SHP77 treated with DMSO at 0.1 percent for 48 hours (cell line): Measurements from ENCODE around the gene GFY.
"Not testable (repeated sequence)": the region's sequence is repeated elsewhere in the genome, so short reads cannot be mapped to it uniquely, and the experiment has no call there.

Experiments
- DNase-seq: peaks from one replicate; lab custom pipeline; 2025; lab: John Stamatoyannopoulos, UW

GFY gene

GRCh38 chr19:49444100-49444700 lies 19.0 kb downstream of the GFY start:
- not testable (repeated sequence) for DNase-seq

- DNase-seq: no peak
These were observed 20.8 kb downstream of the GFY start for GRCh38 chr19:49445997-49446396.

DNA sequence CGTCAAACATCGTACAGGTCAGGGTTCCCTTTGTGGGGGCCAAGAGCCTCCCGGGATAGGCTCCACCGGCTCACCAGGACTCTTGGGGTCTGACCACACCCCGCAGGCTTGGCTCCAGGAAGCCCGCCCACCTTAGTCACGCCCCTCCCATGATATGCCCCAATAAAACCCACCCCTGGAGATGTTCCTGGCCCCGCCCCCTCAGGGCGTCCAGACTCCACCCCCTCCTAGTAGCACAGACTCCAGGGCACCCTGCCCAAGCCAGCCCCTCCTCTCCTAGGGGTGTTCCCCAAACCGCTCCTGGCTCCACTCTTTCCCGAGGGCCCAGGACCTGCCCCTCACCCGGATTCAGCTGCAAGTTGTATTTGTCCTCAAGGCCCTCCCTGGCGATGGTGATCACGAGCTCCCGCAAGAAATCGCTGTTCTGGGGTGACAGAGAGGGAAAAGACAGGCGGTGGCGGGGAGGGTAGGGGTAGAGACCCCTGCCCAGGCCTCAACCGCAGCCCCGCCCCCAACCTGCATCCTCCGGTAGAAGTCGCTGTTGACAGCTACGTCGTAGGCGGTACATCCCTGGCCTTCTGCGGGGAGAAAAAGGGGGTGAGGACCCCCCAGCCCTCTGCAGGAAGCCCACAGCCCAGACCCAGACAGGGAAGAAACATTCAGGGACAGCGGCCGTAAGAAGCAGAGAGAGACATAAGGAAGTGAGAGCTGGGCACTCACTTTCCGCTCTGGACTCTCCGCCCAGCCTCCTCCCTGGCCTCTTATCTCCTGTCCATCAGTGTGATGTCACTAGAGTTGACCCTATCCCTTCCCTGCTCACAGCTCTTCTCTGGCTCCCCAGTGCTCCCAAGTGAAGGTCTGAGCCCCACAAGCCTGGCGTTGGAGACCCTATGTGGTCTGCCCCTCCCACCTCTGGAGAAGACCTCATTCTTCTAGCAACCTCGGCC lies 22.6 kb downstream of the GFY start:
- DNase-seq: no peak

GRCh38 chr19:49448432-49448786 lies 23.2 kb downstream of the GFY start:
- DNase-seq: no peak

- no peak for DNase-seq
These were observed 25.2 kb downstream of the GFY start for GRCh38 chr19:49450405-49450804.

GRCh38 chr19:49451430-49452181 lies 26.4 kb downstream of the GFY start, which contains the start of gene PIH1D1:
PIH1D1 (minus strand) TSS chr19:49451814; CDS start chr19:49451574, 240 bp downstream.
- DNase-seq: peak; percentile 96

GRCh38 chr19:49453013-49453756 lies 28.0 kb downstream of the GFY start, which contains the start of gene ALDH16A1:
ALDH16A1 (plus strand) TSS chr19:49453225; CDS start chr19:49453332, 107 bp downstream.
- peak; percentile 97 for DNase-seq

DNA sequence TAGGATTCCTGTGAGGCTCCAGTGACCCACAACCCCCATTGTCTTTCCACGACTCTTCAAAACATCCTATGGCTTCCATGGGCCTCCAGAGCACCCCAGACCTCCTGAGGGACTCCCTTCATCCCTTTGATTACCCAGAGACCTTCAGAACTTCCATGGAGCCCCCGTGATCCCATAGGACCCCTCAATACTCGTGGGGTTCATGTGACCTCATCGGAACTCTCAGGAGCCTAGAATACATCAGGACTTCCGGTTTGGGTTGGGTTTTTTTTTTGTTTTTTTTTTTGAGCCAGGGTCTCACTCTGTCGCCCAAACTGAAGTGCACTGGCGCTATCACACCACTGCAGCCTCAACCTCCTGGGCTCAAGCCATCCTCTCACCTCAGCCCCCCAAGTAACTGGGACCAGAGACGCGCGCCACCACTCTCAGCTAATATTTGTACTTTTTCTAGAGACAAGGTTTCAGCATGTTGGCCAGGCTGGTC lies 28.6 kb downstream of the GFY start:
- DNase-seq: no peak

DNA sequence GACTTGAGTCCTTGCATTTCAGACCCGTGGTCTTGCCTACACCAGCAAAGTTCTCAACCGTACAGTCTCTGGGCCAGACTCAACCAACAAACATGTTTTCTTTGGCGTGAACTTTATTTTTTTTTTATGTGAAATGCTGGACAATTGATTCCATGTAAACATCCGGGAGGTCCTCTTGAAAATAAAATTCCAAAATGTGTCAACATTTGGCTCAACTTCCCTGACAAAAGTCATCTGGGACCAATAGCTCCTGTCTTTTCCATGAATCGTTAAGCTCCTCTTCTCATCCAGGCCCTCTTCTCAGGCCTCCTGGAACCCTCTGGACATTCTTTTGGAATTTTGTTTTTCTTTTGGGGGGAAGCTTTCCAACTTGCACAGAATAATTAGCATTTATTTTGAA lies 30.6 kb downstream of the GFY start:
- no peak for DNase-seq

DNA sequence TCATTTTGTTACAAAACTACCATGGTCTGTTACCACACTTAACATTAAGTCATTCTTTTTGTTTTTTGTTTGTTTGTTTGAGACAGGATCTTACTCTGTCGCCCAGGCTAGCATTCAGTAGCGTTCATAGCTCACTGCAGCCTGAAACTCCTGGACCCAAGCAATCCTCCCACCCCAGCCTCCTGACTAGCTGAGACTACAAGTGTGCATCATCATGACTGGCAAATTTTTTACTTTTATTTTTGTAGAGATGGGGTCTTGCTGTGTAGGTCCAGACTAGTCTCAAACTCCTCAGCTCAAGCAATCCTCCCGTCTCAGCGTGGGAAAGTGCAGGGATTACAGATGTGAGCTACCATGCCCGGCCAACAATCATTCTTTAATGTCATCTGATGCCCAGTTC lies 31.1 kb downstream of the GFY start:
- DNase-seq: no peak

DNA sequence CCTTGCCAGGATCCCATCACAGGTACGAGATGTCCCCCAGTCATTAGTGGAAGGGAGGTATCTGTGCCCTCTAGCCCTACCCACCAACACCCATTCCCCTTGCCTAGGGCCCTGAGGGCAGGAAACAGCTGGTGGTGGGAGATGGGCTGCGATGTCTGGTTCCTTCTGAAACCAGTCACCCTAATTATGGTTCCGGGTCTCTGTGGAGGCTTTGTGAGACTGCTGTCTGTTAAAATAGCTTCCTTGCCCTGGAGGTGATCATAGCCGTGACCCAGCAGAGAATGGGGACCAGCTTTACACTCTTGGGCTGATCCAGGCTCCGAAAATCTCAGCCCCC lies 33.3 kb downstream of the GFY start:
- no peak for DNase-seq

- DNase-seq: no peak
These were observed 34.2 kb downstream of the GFY start for GRCh38 chr19:49459388-49459787.

GRCh38 chr19:49461130-49461529 lies 35.9 kb downstream of the GFY start:
- not testable (repeated sequence) for DNase-seq

DNA sequence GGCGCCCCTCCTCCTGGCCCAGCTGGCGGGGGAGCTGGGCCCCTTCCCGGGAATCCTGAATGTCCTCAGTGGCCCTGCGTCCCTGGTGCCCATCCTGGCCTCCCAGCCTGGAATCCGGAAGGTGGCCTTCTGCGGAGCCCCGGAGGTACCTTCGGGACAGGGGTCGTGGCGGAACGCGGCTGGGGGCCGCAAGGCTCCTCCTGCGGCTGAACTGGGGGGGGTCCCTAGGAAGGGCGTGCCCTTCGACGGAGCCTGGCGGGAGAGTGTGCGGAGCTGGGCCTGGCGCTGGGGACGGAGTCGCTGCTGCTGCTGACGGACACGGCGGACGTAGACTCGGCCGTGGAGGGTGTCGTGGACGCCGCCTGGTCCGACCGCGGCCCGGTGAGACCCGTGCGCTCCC lies 36.5 kb downstream of the GFY start:
- DNase-seq: no peak

DNA sequence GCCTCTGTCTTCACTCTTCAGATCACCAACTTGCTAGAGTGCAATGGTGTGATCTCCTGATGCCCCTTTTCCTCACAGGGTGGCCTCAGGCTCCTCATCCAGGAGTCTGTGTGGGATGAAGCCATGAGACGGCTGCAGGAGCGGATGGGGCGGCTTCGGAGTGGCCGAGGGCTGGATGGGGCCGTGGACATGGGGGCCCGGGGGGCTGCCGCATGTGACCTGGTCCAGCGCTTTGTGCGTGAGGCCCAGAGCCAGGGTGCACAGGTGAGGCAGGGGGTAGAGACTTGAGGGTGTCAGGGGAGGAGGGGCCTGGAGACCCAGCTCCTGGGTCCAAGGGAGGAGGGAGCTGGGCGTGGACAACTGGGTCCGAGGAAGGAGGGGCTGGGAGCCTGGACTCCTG lies 37.3 kb downstream of the GFY start:
- no peak for DNase-seq

DNA sequence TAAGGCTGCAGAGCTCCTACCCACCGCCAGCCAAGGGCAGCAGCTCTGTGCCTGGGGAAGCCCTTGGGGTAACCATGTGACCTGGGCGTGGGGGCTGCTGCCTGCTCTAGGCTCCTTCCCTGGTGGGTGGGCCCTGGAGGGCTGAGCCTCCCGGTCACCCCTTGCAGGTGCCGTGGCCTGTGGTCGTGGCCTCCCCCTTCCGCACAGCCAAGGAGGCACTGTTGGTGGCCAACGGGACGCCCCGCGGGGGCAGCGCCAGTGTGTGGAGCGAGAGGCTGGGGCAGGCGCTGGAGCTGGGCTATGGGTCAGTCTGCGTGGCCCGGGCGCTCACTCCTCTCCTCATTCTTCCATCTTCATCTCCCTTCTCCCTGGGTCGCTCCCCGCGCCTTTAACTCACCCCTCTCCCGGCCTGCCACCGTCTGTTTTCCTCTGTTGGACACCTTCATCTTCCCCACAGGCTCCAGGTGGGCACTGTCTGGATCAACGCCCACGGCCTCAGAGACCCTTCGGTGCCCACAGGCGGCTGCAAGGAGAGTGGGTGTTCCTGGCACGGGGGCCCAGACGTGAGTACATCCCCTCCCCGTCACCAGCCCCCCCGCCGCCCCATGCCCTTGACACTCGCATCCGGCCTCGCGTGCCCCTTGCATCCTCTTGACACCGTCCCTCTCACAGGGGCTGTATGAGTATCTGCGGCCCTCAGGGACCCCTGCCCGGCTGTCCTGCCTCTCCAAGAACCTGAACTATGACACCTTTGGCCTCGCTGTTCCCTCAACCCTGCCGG lies 39.0 kb downstream of the GFY start:
- no peak for DNase-seq

DNA sequence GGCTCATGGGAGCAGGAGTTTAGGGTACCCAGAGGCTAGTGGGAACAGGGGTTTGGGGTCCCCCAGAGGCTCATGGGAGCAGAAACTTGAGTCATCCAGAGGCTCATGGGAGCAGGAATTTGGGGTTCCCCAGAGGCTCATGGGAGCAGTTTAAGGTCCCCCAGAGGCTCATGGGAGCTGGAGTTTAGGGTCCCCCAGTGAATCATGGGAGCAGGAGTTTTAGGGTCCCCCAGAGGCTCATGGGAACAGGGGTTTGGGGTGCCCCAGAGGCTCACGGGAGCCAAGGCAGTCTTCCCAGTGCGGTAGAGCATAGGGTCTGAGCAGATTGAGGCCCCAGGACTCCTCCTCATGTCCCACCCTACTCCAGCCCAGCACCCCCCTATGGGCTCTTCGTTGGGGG lies 40.2 kb downstream of the GFY start:
- no peak for DNase-seq

DNA sequence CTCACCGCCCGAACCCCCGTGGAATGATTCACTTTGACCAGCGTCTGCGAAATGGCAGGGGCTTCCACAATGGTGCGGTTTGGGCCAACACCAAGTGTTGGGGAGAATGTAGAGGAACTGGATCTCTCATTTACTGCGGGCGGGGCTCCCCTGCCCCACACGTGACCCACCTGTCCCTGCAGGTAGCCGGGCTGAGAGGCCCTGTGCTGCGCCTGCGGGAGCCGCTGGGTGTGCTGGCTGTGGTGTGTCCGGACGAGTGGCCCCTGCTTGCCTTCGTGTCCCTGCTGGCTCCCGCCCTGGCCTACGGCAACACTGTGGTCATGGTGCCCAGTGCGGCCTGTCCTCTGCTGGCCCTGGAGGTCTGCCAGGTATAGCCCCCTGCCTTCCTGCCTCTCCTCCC lies 43.0 kb downstream of the GFY start:
- no peak for DNase-seq

- DNase-seq: no peak
These were observed 43.7 kb downstream of the GFY start for GRCh38 chr19:49468746-49469447.

DNA sequence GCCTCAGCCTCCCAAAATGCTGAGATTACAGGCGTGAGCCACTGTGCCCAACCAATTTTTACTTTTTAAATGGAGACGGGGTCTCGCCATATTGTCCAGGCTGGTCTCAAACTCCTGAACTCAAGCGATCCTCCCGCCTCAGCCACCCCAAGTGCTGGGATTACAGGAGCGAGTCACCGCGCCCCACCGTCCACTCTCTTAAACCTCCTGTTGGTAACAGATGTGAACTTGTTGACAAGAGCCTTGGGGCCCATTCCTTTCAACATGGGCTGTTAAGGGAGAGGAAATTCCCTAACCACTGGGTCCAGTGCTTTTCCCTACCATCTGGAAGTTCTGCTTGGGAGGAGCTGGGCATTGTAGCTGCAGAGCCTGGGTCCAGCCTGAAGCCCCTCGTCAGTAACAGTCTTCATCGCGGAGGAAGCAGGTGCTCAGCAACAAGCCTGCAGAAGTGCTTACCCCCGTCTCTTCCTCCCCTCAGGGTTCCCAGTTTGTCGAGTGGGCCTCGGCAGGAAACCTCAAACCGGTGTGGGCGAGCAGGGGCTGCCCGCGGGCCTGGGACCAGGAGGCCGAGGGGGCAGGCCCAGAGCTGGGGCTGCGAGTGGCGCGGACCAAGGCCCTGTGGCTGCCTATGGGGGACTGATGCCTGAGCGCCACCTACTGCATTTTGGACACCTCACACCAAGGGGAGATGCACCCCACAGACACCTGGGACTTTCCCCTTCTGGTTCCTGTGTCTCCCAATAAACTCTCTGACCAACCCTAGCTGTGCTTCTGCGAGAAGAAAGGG lies 44.8 kb downstream of the GFY start:
- no peak for DNase-seq
